Mesodermal cell (in vitro differentiated cells): Measurements from ENCODE around the gene GNAI2.

Experiments used
- H3K27ac ChIP-seq: 2 replicates; pipeline ENCODE4 v1.7.0; 2013; ENCODE audit warnings: mild to moderate bottlenecking, low read depth, low read length, moderate library complexity; ENCODE audit not compliant: severe bottlenecking
- H3K36me3 ChIP-seq: 2 replicates; pipeline ENCODE4 v1.7.1; 2013; ENCODE audit warnings: mild to moderate bottlenecking, low read length, moderate library complexity; ENCODE audit not compliant: control insufficient read depth, insufficient read depth
- H3K4me1 ChIP-seq: one replicate; pipeline ENCODE4 v1.7.1; 2013; ENCODE audit warnings: mild to moderate bottlenecking, low read length; ENCODE audit not compliant: insufficient read depth, control insufficient read depth, poor library complexity, severe bottlenecking
- H3K4me3 ChIP-seq: 2 replicates; pipeline ENCODE4 v1.7.0; 2013; ENCODE audit warnings: low read length, control low read depth, mild to moderate bottlenecking; ENCODE audit not compliant: insufficient read depth, poor library complexity, severe bottlenecking; ENCODE audit errors: extremely low read depth
- H3K9me3 ChIP-seq: 2 replicates; pipeline ENCODE4 v1.7.1; 2013; ENCODE audit warnings: mild to moderate bottlenecking, low read length, moderate library complexity; ENCODE audit not compliant: control insufficient read depth
- WGBS, 2 experiments: methylation state at CpG; one replicate each; pipeline ENCODE4 v1.1.5; 2013; ENCODE audit warnings: missing lambda C conversion rate in 2 of 2; ENCODE audit not compliant: insufficient coverage in 2 of 2; 5-methylcytosine and 5-hydroxymethylcytosine counted together

Gene GNAI2

DNA sequence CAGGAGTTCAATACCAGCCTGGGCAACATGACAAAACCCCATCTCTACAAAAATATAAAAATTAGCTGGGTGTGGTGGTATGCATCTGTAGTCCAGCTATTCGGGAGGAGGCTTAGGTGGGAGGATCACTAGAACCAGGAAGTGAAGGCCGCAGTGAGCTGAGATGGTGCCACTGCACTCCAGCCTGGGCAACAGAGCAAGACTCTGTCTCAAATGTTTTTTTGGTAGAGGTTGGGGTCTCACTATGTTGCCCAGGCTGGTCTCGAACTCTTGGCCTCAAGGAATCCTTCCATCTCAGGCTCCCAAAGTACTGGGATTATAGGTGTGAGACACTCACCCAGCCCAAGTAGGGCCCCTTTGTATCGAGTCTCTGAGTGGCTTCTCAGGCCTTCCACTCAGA is 58.1 kb downstream of the GNAI2 start:
- Histone ChIP-seq H3K27ac (no peak overlapping the region), H3K4me3 (no peak overlapping the region), H3K36me3 (peaks cover 23% of the 10 kb centered on the region), H3K4me1 (peaks cover 5% of the 10 kb centered on the region), H3K9me3 (no peaks in the 10 kb centered on the region)
- WGBS, 2 experiments, result 94 to 96% methylated on average over 3 of the region's 4 CpGs

DNA sequence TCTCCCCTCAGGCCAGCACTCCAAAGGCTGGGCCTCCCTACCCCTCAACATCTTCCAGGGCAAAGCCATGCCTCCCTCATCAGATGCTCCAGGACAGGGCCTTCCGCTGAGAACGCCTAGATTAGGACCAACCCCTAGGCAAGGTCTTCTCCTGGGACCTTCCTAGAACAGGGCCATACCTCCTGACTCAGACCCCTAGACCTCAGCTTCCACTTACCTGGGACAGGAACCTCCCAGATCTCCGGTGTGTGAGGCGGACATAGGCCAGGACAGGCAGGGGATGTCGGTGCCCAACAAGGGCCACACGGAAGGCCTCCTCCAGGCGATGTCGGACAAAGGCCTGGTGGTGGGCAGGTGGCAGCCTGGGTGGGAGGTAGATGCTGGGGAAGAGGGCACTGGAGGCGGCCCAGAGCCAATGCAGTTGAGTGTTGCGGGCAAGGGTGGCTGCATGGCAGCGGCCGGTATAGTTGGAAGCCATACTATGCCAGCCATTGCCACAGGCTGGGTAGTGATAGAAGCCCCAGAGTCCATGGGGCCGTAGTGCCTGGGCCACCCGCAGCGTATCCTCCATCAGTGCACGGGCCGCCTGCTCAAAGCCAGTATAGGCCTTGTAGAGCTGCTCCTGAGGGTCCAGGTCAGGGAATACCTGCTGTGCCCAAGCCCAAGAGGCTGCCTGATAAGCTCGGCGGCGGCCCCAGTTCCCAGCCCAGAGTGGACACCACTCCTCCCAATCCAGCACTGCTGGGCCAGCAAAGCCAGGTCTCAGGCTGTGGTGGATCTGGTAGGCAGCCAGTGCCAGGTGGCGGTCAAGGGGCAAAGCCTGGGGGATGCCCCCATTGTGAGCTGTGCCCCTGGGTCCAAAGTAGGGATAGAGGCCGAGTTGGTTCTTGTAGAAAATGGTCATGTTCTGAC is 58.7 kb downstream of the GNAI2 start:
- H3K27ac ChIP-seq, result no peak overlapping the region
- peaks cover 17% of the 10 kb centered on the region for H3K36me3 ChIP-seq
- 92 to 94% methylated on average over 18 to 22 of the region's 22 CpGs for WGBS, 2 experiments
- H3K4me1 ChIP-seq, result peaks cover 6% of the 10 kb centered on the region
- H3K4me3 ChIP-seq, result no peak overlapping the region
- no peaks in the 10 kb centered on the region for H3K9me3 ChIP-seq

- Histone ChIP-seq H3K9me3 (no peaks in the 10 kb centered on the region), H3K4me1 (peaks cover 10% of the 10 kb centered on the region), H3K27ac (no peak overlapping the region), H3K36me3 (peaks cover 7% of the 10 kb centered on the region), H3K4me3 (no peak overlapping the region)
- WGBS, 2 experiments, result 86 to 94% methylated on average over 6 to 8 of the region's 8 CpGs
Measured at GRCh38 chr3:50295553-50296431, 59.8 kb downstream of the GNAI2 start.

DNA sequence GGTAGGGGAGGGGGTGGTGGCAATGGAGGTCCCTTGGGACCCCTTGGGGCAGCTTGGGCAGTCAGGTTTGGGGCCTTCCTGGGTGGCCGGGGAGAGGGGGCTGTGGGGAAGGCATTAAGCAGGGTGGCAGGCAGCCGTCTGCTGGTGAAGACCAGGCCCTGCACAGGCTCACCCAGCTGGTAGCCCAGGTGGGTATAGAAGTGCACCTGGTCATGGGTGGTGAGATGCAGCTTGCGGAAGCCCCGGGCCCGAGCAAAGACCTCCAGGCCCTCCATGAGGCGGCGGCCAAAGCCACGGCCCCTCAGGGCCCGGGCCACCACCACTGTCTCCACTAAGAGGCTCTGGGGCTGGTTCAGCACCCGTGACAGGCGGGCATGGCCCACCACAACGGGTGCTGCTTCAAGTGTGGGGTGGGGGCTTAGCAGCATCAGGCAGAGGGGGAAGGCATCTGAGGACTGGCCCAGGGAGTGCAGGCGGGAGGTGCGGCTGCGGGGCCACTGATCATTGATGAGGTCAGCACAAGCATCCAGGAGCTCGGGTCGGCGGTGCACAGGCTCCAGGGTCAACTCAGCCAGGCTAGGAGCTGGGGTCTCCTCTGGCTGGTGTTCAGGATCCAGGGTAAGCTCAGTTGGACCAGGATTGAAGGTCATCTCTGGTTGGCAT is 60.8 kb downstream of the GNAI2 start:
- Histone ChIP-seq H3K36me3 (peaks cover 7% of the 10 kb centered on the region), H3K4me3 (no peak overlapping the region), H3K9me3 (no peaks in the 10 kb centered on the region), H3K27ac (no peak overlapping the region), H3K4me1 (peaks cover 10% of the 10 kb centered on the region)
- 98 to 99% methylated on average over 17 to 18 of the region's 18 CpGs for WGBS, 2 experiments

DNA sequence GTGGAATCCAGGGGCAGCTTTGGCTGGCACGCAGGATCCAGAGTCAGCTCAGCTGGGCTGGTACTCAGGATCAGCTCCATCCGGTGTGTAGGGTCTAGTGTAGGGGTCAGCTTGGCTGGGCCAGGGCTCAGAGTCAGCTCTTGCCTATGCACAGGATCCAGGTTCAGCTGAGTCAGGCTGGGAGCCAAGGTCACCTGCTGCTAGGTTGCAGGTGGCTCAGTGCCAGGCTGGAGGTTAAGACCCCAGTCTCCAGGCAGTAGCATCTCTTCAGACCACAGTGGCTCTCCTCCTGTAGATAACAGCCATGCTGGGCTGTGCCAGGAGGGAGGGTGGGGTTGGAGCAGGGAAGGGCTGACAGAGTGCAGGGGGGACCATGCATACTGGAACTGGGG is 61.4 kb downstream of the GNAI2 start:
- Histone ChIP-seq H3K36me3 (peaks cover 7% of the 10 kb centered on the region), H3K4me3 (no peak overlapping the region), H3K4me1 (peaks cover 10% of the 10 kb centered on the region), H3K27ac (no peak overlapping the region), H3K9me3 (no peaks in the 10 kb centered on the region)
- WGBS, 2 experiments, result 91 to 100% methylated on average over 1 to 2 of the region's 2 CpGs

GRCh38 chr3:50297896-50298725 is 62.1 kb downstream of the GNAI2 start:
- Histone ChIP-seq H3K4me3 (peak overlapping the region; percentile 82), H3K27ac (no peak overlapping the region), H3K9me3 (no peaks in the 10 kb centered on the region), H3K36me3 (peaks cover 7% of the 10 kb centered on the region), H3K4me1 (peaks cover 5% of the 10 kb centered on the region)
- 77 to 80% methylated on average over 4 to 9 of the region's 9 CpGs for WGBS, 2 experiments

DNA sequence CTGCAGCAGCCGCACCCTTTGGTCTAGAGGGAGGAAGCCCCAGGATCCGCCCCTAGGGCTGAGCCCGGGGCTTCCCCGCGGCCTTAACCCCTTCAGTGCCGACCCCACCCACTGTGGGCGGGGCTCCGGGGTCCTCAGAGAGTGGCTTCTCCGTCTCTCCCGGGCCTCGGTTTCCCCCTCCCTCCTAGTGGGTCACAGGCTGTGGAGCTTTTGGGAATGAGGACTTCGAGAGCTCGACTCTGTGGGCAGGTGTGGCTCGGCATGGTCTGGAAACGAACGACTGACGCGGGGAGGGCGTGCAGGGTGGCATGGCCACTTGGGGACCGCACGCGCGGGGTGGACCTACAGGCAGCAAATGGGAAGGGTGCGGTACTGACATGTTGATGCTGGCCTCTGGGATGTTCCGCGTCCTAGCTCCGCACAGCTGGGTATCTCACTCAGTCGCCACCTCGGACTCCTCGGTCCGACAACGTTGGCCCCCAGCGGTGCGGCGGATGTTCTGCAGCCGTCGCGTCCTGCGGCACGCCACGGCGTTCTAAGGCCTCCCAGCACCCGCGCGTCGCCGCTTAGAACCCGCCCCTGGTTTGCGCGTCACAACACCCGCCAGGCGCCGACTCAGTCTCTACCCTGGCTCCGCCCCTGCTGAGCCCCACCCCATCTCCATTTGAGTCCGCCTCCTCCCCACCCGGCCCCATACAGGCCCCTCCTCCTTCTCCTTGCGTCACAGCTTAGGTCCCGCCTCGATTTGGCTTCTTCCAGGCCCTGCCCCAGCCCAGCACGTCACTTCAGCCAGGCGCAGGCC is 63.0 kb downstream of the GNAI2 start, which contains the start of the genes HYAL3 and NAA80:
Gene HYAL3, minus strand, starts transcription at position 570 of the 802 bp plus-strand sequence. CDS start 3,803 bp downstream, outside the sequence.
Gene NAA80, minus strand, starts transcription at position 570 of the 802 bp plus-strand sequence. CDS start 1,942 bp downstream, outside the sequence.
- Histone ChIP-seq H3K27ac (peak within 1 kb of the TSS; percentile 78), H3K36me3 (peaks cover 7% of the 10 kb centered on the region), H3K4me3 (peak within 1 kb of the TSS; percentile 82), H3K9me3 (no peaks in the 10 kb centered on the region), H3K4me1 (peaks cover 5% of the 10 kb centered on the region)
- WGBS, 2 experiments, result 0 to 1% methylated on average over 56 of the region's 61 CpGs

GRCh38 chr3:50299638-50299928 is 63.6 kb downstream of the GNAI2 start:
- peak overlapping the region; percentile 78 for H3K27ac ChIP-seq
- H3K4me3 ChIP-seq, result peak overlapping the region; percentile 82
- H3K36me3 ChIP-seq, result peaks cover 7% of the 10 kb centered on the region
- 5 to 6% methylated on average over 12 of the region's 12 CpGs for WGBS, 2 experiments
- H3K9me3 ChIP-seq, result peaks cover 1% of the 10 kb centered on the region
- H3K4me1 ChIP-seq, result peaks cover 5% of the 10 kb centered on the region

DNA sequence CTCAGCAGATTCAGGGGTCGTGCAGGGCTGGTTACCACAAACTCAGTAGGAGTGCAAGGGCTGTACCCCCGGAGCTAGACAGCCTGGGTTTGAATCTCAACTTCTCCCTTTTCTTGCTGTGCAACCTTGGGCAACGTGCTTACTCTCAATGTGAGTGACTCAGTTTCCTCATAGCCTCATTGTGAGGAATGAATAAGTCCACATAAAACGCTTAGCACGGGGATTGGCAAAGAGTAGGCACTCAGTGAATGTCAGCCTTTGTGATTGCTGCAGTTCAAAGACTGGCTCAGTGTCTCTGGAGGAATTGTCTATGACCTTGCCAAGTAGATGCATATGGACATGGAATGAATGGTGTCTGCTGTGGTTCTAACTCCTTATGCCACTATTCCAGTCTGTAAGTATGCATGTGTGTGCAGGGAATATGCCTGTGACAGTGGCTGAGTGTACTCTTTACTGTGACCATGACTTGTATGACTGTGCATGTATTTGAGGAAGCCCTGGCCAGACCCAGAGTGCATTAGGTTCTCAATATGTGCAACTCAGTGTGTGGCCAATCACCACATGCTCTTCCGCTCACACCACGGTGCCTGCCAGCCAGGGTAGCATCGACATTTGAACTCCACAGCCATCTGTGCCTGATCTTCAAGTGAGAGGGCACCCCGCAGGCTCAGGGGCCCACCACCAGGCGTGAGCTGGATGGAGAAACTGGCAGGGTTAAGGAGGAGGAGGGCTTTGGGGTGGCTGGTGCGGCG is 64.1 kb downstream of the GNAI2 start:
- H3K9me3 ChIP-seq, result peaks cover 3% of the 10 kb centered on the region
- peak overlapping the region; percentile 78 for H3K27ac ChIP-seq
- H3K4me3 ChIP-seq, result peak overlapping the region; percentile 82
- 78% methylated on average over 12 of the region's 12 CpGs for WGBS, 2 experiments
- H3K4me1 ChIP-seq, result peaks cover 5% of the 10 kb centered on the region
- H3K36me3 ChIP-seq, result peaks cover 7% of the 10 kb centered on the region
